ENCODE measurements around the gene RAPGEF1. TPM values are rescaled to one million over a fixed set of nuclear protein-coding genes. Genes with fewer than 3 reads are reported as not detected.

Gene RAPGEF1
- total and polyA plus RNA-seq, 2 experiments from 2014 or later = 9.9 to 82.8 TPM

DNA sequence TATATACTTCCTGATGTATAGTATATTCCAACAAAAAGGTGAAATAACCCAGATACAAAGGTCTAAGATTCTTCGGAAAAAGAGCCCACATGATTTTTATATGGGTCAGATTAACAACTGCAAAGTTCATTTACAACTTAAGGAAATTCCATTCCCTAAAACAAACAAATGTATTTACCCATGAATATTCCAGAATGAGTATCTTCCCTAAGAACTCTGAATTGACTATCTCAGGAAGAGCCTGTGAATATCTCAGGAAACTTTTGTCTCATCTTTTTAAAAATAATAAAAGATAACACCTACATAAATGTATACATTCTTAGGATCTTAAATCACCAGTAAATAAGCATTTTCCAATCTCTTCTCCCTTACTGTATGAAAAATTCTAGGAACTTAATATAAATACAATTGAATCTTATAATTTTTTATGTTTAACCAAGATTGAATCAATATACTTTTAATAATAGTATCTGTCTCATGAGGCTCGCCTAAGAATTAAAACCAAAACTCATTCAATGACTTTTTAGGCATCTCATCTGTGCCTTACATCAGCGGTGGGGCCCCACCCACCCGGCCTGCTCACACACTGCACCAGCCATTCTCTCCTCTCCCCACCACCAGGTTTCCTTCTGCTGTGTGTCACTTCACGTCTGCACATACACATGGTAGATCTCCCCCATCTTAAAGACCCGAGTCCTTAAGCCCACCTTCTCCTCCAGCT, 78.1 kb downstream of the RAPGEF1 start:
- Histone ChIP-seq H4K20me1 (replicated peaks; ENCODE audit: insufficient read depth) (no peaks in the 10 kb centered on the region), H3K4me3 (no peak overlapping the region), H3K4me1 (ENCODE audit: insufficient read depth) (peaks cover 42% of the 10 kb centered on the region), H3K36me3 (ENCODE audit: insufficient read depth) (peaks cover 5% of the 10 kb centered on the region), H3F3A (replicated peaks; ENCODE audit: low read depth) (peaks cover 20% of the 10 kb centered on the region), H3K4me2 (peak overlapping the region; percentile 19), H3K27me3 (ENCODE audit: insufficient read depth) (no peaks in the 10 kb centered on the region), H3K9me2 (ENCODE audit: insufficient read depth) (no peaks in the 10 kb centered on the region), H3K27ac (ENCODE audit: low read depth) (peak overlapping the region; percentile 89), H2AFZ (no peak overlapping the region), H3K79me2 (replicated peaks; ENCODE audit: insufficient read depth) (peaks cover 66% of the 10 kb centered on the region)
- H3K4me1 Mint-ChIP-seq = peaks cover 43% of the 10 kb centered on the region
- ATAC-seq (peak; percentile 34; the same call in 2 of the 3 replicates), DNase-seq (ENCODE audit: low spot score) (no peak)
- peaks cover 33% of the 10 kb centered on the region for H3K36me3 Mint-ChIP-seq (ENCODE audit: low read depth)
- peak overlapping the region; percentile 83 for H3K27ac Mint-ChIP-seq
- peaks cover 6% of the 10 kb centered on the region for H3K27me3 Mint-ChIP-seq (ENCODE audit: insufficient read depth, low read depth, poor library complexity)
- peak overlapping the region; percentile 24; the same call in 1 of the 3 replicates for H3K4me3 Mint-ChIP-seq
- TF ChIP-seq, protein P1, sequence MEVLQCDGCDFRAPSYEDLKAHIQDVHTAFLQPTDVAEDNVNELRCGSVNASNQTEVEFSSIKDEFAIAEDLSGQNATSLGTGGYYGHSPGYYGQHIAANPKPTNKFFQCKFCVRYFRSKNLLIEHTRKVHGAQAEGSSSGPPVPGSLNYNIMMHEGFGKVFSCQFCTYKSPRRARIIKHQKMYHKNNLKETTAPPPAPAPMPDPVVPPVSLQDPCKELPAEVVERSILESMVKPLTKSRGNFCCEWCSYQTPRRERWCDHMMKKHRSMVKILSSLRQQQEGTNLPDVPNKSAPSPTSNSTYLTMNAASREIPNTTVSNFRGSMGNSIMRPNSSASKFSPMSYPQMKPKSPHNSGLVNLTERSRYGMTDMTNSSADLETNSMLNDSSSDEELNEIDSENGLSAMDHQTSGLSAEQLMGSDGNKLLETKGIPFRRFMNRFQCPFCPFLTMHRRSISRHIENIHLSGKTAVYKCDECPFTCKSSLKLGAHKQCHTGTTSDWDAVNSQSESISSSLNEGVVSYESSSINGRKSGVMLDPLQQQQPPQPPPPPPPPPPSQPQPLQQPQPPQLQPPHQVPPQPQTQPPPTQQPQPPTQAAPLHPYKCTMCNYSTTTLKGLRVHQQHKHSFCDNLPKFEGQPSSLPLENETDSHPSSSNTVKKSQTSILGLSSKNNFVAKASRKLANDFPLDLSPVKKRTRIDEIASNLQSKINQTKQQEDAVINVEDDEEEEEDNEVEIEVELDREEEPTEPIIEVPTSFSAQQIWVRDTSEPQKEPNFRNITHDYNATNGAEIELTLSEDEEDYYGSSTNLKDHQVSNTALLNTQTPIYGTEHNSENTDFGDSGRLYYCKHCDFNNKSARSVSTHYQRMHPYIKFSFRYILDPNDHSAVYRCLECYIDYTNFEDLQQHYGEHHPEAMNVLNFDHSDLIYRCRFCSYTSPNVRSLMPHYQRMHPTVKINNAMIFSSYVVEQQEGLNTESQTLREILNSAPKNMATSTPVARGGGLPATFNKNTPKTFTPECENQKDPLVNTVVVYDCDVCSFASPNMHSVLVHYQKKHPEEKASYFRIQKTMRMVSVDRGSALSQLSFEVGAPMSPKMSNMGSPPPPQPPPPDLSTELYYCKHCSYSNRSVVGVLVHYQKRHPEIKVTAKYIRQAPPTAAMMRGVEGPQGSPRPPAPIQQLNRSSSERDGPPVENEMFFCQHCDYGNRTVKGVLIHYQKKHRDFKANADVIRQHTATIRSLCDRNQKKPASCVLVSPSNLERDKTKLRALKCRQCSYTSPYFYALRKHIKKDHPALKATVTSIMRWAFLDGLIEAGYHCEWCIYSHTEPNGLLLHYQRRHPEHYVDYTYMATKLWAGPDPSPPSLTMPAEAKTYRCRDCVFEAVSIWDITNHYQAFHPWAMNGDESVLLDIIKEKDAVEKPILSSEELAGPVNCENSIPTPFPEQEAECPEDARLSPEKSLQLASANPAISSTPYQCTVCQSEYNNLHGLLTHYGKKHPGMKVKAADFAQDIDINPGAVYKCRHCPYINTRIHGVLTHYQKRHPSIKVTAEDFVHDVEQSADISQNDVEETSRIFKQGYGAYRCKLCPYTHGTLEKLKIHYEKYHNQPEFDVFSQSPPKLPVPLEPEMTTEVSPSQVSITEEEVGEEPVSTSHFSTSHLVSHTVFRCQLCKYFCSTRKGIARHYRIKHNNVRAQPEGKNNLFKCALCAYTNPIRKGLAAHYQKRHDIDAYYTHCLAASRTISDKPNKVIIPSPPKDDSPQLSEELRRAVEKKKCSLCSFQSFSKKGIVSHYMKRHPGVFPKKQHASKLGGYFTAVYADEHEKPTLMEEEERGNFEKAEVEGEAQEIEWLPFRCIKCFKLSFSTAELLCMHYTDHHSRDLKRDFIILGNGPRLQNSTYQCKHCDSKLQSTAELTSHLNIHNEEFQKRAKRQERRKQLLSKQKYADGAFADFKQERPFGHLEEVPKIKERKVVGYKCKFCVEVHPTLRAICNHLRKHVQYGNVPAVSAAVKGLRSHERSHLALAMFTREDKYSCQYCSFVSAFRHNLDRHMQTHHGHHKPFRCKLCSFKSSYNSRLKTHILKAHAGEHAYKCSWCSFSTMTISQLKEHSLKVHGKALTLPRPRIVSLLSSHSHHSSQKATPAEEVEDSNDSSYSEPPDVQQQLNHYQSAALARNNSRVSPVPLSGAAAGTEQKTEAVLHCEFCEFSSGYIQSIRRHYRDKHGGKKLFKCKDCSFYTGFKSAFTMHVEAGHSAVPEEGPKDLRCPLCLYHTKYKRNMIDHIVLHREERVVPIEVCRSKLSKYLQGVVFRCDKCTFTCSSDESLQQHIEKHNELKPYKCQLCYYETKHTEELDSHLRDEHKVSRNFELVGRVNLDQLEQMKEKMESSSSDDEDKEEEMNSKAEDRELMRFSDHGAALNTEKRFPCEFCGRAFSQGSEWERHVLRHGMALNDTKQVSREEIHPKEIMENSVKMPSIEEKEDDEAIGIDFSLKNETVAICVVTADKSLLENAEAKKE (CRISPR knock-in tag; IDR thresholded peaks at IDR 0.05) = no peak
- TF ChIP-seq ZNF114 (CRISPR knock-in tag; IDR thresholded peaks at IDR 0.05) (no peak), EZH2phosphoT487 (IDR thresholded peaks at IDR 0.05; ENCODE audit: unreplicated experiment) (no peak), POLR2AphosphoS5 (IDR thresholded peaks at IDR 0.05; ENCODE audit: low read depth) (no peak), CTCF (conservative IDR thresholded peaks at IDR 0.05; ENCODE audit: low read depth in 2 of 2) (no peak), NANOG (IDR thresholded peaks at IDR 0.05; ENCODE audit: borderline replicate concordance) (no peak), CREB1 (CRISPR knock-in tag; IDR thresholded peaks at IDR 0.05; ENCODE audit: low read depth) (no peak), ZNF331 (CRISPR knock-in tag; IDR thresholded peaks at IDR 0.05; ENCODE audit: low read depth) (no peak), REST (IDR thresholded peaks at IDR 0.05; ENCODE audit: unreplicated experiment) (no peak), STAT1 (IDR thresholded peaks at IDR 0.05; ENCODE audit: unreplicated experiment) (no peak), EZH2 (IDR thresholded peaks at IDR 0.05; ENCODE audit: low read depth, unreplicated experiment) (no peak), JUNB (IDR thresholded peaks at IDR 0.05; ENCODE audit: unreplicated experiment) (no peak)
- TF ChIP-seq, protein P2, sequence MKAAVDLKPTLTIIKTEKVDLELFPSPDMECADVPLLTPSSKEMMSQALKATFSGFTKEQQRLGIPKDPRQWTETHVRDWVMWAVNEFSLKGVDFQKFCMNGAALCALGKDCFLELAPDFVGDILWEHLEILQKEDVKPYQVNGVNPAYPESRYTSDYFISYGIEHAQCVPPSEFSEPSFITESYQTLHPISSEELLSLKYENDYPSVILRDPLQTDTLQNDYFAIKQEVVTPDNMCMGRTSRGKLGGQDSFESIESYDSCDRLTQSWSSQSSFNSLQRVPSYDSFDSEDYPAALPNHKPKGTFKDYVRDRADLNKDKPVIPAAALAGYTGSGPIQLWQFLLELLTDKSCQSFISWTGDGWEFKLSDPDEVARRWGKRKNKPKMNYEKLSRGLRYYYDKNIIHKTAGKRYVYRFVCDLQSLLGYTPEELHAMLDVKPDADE (IDR thresholded peaks at IDR 0.05) = no peak
- H3K9me3 Mint-ChIP-seq = peaks cover 19% of the 10 kb centered on the region
